NK-92 (cell line): Measurements from ENCODE around the gene C16orf90.

Experiments
- DNase-seq: peaks from one replicate; lab custom pipeline; 2025; ENCODE audit not compliant: unreplicated experiment; lab: John Stamatoyannopoulos, UW

The C16orf90 gene

DNA sequence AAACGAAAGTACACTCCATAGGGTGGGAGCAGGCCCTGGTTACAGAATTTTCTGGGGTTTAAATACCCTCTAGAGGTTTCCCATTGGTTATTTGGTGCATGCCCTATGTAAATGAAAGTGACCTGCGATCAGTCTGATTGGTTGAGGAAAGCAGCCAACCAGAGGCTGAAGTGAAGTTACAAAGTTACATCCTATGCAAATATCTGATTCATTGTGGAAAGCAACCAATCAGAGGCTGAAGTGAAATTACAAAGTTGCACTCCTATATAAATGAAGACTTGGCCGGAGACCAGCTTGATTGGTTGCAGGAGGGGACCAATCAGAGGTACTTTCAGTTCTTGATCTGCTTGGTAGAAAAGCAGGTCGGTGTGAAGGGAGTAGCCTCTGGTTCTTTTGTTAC lies 27.4 kb downstream of the C16orf90 start:
- no peak for DNase-seq

- no peak for DNase-seq
Measured at GRCh38 chr16:3467182-3467581, 28.1 kb downstream of the C16orf90 start.

DNA sequence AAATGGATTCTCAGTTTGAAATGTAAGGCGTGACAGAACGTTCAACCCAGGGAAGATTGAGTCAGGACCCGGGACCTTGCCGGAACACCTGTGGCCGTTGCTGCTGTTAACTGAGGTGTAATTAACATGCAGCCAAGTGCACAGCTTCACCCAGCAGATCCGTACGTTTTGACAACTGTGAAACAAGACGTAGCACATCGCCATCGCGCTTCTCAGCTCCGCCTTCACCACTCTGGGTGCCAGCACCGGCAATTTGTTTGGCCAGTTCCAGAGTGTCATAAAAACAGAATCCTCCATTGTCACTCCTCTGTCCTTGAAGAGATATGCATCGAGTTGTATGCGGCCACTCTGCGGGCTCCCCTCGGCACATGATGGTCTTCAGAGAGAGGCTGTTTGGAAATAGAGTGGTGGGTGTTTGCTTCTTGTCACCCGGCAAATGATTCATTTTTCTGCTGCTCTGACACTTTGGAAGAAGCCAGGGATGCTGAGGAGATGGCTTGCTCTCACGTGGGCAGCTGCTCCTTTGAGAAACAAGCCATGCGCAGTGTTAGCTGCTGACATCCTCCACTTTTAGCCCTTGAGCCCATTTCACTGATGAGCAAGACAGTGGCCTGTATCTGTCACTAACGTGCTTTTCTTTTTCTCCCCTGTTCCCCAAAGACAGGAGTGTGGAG lies 29.2 kb downstream of the C16orf90 start:
- DNase-seq, result no peak

GRCh38 chr16:3465301-3465700 lies 30.0 kb downstream of the C16orf90 start:
- DNase-seq, result no peak

- DNase-seq, result no peak
Measured at GRCh38 chr16:3461151-3461550, 34.1 kb downstream of the C16orf90 start.

DNA sequence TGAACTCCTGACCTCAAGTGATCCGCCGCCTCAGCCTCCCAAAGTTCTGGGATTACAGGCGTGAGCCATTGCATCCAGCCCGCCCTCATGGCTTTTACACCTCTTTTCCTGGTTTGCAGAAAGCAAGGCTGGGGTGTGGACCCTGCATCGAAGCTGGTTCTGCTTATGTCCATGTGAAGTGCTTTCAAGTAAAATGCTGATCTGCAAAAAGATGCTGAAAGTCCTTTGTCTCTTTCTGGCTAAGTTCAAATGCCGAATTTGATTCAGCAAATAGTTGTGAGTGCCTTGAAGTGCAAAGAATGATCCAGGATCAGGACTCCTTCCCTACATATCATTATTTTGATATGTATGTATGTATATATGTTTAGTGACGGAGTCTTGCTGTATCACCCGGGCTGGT lies 34.7 kb downstream of the C16orf90 start:
- DNase-seq, result no peak

- no peak for DNase-seq
Measured at GRCh38 chr16:3460121-3460520, 35.2 kb downstream of the C16orf90 start.

DNA sequence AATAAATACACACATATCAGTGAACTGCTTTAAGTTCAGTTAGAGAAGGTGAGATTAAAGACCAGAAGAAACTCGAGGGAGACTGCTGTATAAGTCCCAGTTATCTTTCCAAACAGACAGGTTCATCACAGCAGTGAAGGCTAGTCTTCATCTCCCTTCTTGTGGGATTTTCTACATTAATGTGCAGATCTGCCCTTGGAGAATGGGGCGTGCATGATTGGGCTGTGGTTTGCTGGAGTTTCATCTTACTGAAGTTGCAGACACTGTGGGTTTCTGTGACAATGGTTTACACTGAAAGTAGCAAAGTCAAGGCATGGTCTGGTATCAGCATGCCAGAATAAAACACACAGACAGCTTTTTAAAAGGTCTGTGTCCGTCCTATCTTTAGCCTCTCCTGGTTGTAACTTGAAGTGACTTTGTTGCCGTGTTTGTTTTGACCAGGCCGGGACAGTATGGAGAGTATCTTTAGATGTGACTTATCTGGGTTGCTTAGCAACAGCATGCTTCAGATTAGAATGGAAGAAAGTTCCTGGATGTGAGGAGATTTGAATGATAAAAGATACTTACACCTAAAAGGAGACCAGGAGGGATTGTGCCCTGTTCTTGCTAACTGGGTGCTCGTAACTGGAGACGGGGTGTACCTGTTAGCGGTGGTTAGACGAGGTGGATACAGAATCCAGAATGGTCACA lies 35.7 kb downstream of the C16orf90 start:
- no peak for DNase-seq

DNA sequence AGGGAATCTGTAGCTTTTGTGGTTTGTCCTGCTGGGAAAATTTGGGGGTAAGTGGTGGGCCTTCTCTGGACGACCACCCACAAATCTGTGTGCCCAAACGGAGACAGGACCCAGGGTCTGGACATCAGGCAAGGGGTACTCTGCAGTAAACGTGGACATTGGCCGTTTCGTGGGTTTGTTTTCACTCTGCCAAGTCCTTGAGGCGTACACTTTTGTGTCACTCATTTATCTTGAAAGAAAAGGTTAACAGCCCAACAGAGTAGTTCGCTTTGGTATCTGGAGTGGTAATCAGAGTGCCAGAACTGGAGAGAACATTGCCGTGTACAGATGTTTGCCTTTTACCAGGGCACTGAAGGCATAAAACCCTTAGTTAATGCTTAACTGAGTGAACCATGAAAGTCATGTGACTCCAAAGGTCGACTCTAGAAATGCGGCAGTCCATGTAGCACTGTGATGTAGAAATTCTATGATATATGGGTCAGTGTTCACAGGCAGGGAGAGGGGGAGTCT lies 36.4 kb downstream of the C16orf90 start:
- DNase-seq, result no peak

GRCh38 chr16:3458278-3458851 lies 36.9 kb downstream of the C16orf90 start:
- DNase-seq, result no peak

DNA sequence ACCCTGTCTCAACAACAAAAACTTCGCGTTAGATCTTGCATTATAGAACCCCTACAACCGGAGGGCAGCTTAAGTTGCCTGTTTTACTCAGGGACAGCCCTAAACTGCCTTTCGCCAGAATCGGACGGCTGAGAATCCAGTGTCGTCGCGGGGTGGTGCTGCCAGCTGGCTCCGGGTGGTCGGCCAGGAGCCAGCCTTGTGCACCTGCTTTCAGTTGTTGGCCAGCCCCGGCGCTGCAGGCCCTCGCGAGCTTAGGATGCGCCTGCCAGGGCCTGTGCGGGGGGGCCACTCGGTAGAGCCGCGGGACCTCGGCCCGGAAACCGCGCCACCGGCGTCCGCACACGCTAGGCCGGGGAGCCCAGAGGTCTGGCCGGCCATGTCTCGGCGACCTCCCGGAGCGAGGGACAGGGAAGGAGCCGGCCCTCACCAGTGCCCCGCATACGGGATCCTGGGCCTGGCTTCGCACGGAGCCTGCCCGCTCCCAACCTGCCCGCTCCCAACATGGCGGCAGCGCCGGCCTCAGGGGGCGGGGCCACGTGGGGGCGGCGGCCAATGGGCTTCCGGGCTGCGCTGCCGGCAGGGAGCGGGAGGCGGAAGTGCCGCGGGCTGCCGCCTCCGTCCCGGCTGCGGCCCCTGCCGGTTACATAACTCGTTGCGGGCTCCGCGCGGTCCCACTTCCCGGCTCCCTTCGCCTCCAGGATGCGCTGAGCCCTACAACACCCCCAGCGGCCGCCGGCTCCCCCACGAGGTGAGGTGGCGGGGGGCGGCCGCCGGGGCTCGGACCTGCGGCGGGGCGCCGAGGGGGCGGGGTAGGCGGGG lies 37.6 kb downstream of the C16orf90 start:
- DNase-seq, result no peak

DNA sequence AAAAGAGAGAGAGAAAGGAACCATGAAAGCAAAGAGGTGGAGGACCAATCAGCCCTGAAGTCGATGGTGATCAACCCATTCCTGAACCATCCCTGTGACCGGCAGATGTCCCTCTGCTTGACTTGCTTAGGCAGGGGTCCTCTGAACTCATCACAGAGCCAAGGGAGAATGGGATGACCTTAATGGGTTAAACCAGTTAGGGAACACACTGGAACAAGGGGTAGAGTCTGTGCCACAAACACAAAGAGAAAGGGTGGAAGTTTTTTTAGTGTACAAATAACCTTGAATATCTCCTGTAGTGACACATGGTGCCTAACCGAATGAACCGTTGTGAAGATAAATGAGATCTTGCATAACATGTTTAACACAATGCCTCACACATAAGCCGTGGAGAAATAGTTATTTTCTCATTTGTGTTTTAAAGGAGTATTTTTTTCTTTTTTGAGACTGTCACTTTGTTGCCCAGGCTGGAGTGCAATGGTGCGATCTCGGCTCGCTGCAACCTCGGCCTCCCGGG lies 40.6 kb downstream of the C16orf90 start:
- no peak for DNase-seq

DNA sequence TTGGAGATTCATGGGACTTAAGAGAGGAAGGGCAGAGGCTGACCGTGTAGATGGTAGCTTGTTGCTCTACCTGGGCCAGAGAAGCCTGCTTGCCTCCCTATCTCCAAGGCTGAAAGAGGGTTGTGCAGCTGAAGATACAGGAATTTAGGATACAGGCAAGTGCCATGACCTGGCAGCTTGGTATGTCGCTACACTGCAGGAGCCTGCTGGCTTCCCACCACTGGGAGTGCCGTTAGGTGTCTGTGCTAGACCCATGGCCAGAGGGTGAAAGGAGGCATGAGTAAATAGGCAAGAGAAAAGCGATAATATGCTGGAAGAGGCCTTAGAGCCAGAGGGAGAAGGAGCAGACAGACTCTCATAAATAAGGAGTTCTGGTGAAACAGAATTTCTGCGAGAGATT lies 41.2 kb downstream of the C16orf90 start:
- DNase-seq, result no peak

DNA sequence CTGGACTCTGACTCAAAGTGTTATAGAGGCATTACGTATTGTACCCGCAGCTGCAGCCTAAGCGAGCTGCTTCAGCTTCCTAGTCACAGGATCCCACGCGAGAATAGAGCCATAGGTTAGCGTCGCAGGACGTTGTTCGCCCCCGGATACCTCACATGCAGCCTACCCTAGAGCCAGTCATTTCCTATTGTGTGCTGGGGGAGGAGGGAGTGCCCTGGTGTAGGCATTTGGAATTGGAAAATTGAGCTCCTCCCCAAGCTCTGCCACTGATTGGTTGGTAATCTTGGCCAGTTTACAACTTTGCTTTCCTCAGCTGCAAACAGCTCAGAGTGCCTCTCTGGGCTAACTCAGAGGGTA lies 51.3 kb downstream of the C16orf90 start:
- DNase-seq, result no peak
